Kidney (tissue), 14 donors: Measurements from ENCODE around the gene RTEL1. TPM values are rescaled to one million over a fixed set of nuclear protein-coding genes. Genes with fewer than 3 reads are reported as not detected.
A peak's percentile ranks its signal among the peaks of the same experiment; 100 is the strongest.

Source experiments
- DNase-seq, 5 donors: peaks; one replicate each; pipeline ENCODE4 v3.0.0-alpha.2; 2013 to 2020
- FAIRE-seq: peaks from 2 replicates; lab custom pipeline; 2012; peaks lifted over from hg19 to GRCh38; lab: Jason Lieb, UNC
- H3K27ac ChIP-seq, 2 donors: one replicate each; pipeline ENCODE4 v1.7.0; 2013; ENCODE audit warnings: low read depth in 2 of 2, low read length in 2 of 2, inconsistent platforms in 1 of 2
- H3K27me3 ChIP-seq: one replicate; pipeline ENCODE4 v1.7.1; 2013; ENCODE audit warnings: low read length, inconsistent platforms; ENCODE audit not compliant: control insufficient read depth, insufficient read depth
- H3K36me3 ChIP-seq, 3 donors: one replicate each; pipeline versions ENCODE4 v1.7.0 to v1.7.1; 2013; ENCODE audit warnings: low read length in 3 of 3, control low read depth in 1 of 3, inconsistent platforms in 1 of 3; ENCODE audit not compliant: insufficient read depth in 3 of 3, control insufficient read depth in 2 of 3
- H3K4me1 ChIP-seq, 3 donors: one replicate each; pipeline versions ENCODE4 v1.7.0 to v1.7.1; 2013; ENCODE audit warnings: low read length in 3 of 3, inconsistent platforms in 1 of 3, low read depth in 1 of 3; ENCODE audit not compliant: control insufficient read depth in 2 of 3, insufficient read depth in 2 of 3
- H3K4me3 ChIP-seq, 3 donors: one replicate each; pipeline versions ENCODE4 v1.7.0 to v1.8.1; 2013; ENCODE audit warnings: low read length in 3 of 3, control low read depth in 1 of 3, inconsistent platforms in 1 of 3
- H3K9ac ChIP-seq, 3 donors: one replicate each; pipeline versions ENCODE4 v1.7.0 to v1.7.1; 2013; ENCODE audit warnings: low read length in 3 of 3, control low read depth in 1 of 3, inconsistent platforms in 1 of 3
- H3K9me3 ChIP-seq, 3 donors: one replicate each; pipeline versions ENCODE4 v1.7.0 to v1.7.1; 2013; ENCODE audit warnings: low read length in 3 of 3, control low read depth in 1 of 3, inconsistent platforms in 1 of 3; ENCODE audit not compliant: control insufficient read depth in 2 of 3, insufficient read depth in 1 of 3
- intact Hi-C: fragments of 100-400 bp; cut with DNase I; formaldehyde crosslinking; loops from one replicate; pipeline ENCODE4 v1.11.1; 2022
- polyA plus RNA-seq: library from polyadenylated mRNA; stranded (reverse); fragments of 350-450 nt; fragmentation: Illumina TruSeq; extraction: RNeasy Lipid Tissue Mini Kit (QIAGEN cat#74804); gene quantifications from one replicate; pipeline ENCODE4 v1.2.3, GENCODE V29; 2014; ENCODE audit warnings: low read depth, low replicate concordance; ENCODE audit not compliant: insufficient read depth
- total RNA-seq: library from RNA; stranded (reverse); fragmentation: NEBNext Ultra II Directional; extraction: Animal tissue kit (Norgen Biotek cat#: 25700); gene quantifications from one replicate; pipeline ENCODE4 v1.2.1, GENCODE V29; 2021
- TF ChIP-seq, protein P1 (sequence below): IDR thresholded peaks from 3 replicates; pipeline ENCODE4 v1.5.1; 2012; ENCODE audit warnings: mild to moderate bottlenecking, moderate library complexity, borderline replicate concordance; ENCODE audit not compliant: insufficient read depth; ENCODE audit errors: extremely low read depth
- donor health status: control.
- donor health status: control.
- donor health status: control.
- donor health status: control.
- donor health status: control.
- donor health status: DM: yes; HTN: yes; CAD: no.
- donor health status: Normal renal cell carcinoma (clear cell type).

RTEL1 gene
- total and polyA plus RNA-seq, 2 donors from 2014 or later = 5.3 to 37.7 TPM

DNA sequence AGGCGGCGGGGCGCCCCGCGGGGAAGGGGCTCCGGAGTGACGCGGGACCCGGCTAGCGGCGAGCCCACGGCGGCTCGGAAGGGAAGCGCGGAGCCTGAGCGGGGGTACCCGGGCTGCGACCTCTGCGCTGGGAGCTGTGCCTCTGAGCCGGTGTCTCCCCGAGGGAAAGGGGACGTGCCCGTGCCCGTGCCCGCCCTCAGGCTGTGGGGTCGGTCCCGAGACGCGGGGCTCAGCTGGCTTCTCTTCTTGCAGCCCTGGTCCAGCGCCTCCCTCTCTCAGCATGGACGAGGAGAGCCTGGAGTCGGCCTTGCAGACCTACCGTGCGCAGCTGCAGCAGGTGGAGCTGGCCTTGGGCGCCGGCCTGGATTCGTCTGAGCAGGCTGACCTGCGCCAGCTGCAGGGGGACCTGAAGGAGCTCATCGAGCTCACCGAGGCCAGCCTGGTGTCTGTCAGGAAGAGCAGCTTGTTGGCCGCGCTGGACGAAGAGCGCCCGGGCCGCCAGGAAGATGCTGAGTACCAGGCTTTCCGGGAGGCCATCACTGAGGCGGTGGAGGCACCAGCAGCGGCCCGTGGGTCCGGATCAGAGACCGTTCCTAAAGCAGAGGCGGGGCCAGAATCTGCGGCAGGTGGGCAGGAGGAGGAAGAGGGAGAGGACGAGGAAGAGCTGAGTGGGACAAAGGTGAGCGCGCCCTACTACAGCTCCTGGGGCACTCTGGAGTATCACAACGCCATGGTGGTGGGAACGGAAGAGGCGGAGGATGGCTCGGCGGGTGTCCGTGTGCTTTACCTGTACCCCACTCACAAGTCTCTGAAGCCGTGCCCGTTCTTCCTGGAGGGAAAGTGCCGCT lies 50.4 kb downstream of the RTEL1 start:
- H3K36me3 ChIP-seq = peaks cover 4 to 47% (median 10%) of the 10 kb centered on the region in 3 donors
- no peak overlapping the region for H3K27ac ChIP-seq
- peak overlapping the region in 1 of 3 donors; percentile 55 for H3K9ac ChIP-seq
- peaks cover 0 to 17% (median 6%) of the 10 kb centered on the region in 3 donors for H3K4me1 ChIP-seq
- DNase-seq = peak in 2 of 5 donors; percentile 62 to 79
- intact Hi-C loops = no loop called here
- no peak for FAIRE-seq
- peak overlapping the region; percentile 48 to 76 (median 56) for H3K4me3 ChIP-seq
- H3K27me3 ChIP-seq = no peaks in the 10 kb centered on the region
- no peaks in the 10 kb centered on the region for H3K9me3 ChIP-seq
- TF ChIP-seq, protein P1, sequence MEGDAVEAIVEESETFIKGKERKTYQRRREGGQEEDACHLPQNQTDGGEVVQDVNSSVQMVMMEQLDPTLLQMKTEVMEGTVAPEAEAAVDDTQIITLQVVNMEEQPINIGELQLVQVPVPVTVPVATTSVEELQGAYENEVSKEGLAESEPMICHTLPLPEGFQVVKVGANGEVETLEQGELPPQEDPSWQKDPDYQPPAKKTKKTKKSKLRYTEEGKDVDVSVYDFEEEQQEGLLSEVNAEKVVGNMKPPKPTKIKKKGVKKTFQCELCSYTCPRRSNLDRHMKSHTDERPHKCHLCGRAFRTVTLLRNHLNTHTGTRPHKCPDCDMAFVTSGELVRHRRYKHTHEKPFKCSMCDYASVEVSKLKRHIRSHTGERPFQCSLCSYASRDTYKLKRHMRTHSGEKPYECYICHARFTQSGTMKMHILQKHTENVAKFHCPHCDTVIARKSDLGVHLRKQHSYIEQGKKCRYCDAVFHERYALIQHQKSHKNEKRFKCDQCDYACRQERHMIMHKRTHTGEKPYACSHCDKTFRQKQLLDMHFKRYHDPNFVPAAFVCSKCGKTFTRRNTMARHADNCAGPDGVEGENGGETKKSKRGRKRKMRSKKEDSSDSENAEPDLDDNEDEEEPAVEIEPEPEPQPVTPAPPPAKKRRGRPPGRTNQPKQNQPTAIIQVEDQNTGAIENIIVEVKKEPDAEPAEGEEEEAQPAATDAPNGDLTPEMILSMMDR = no peak

DNA sequence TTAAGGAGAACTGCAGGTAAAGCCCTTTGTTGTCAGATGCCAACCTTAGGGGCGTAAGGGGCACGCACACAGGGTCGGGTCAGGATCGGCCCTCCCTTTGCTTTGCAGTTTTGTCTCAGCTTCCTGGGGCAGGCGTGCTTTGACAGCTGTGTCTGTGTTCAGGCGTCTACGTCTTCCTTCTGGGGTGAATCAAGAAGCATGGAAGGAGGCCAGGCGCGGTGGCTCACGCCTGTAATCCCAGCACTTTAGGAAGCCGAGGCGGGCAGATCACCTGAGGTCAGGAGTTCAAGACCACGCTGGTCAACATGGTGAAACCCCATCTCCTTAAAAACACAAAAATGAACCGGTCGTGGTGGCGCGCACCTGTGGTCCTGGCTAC lies 51.0 kb downstream of the RTEL1 start:
- no peak for DNase-seq
- H3K27ac ChIP-seq = no peak overlapping the region
- no peak overlapping the region for H3K9ac ChIP-seq
- FAIRE-seq = no peak
- TF ChIP-seq, protein P1 = no peak
- H3K9me3 ChIP-seq = no peaks in the 10 kb centered on the region
- peaks cover 0 to 17% (median 6%) of the 10 kb centered on the region in 3 donors for H3K4me1 ChIP-seq
- H3K36me3 ChIP-seq = peaks cover 4 to 40% (median 10%) of the 10 kb centered on the region in 3 donors
- no peaks in the 10 kb centered on the region for H3K27me3 ChIP-seq
- intact Hi-C loops = no loop called here
- H3K4me3 ChIP-seq = peak overlapping the region in 2 of 3 donors; percentile 6 to 76

GRCh38 chr20:63711085-63711645 lies 53.1 kb downstream of the RTEL1 start:
- intact Hi-C loops = no loop called here
- Histone ChIP-seq H3K27ac (no peak overlapping the region), H3K27me3 (no peaks in the 10 kb centered on the region), H3K4me1 (peaks cover 0 to 17% (median 6%) of the 10 kb centered on the region in 3 donors), H3K36me3 (peaks cover 2 to 22% (median 2%) of the 10 kb centered on the region in 3 donors), H3K4me3 (no peak overlapping the region), H3K9me3 (no peaks in the 10 kb centered on the region), H3K9ac (no peak overlapping the region)
- no peak for DNase-seq
- no peak for FAIRE-seq
- TF ChIP-seq, protein P1 = no peak
